HG03108 (cell line): ENCODE measurements around the gene WDR64.
A peak's percentile ranks its signal among the peaks of the same experiment; 100 is the strongest.

Experiments used
- ATAC-seq: cut with Tn5 transposase; IDR thresholded peaks from one replicate; pipeline ENCODE4 v1.9.1; 2021; ENCODE audit warnings: moderate library complexity; ENCODE audit not compliant: unreplicated experiment

The WDR64 gene

DNA sequence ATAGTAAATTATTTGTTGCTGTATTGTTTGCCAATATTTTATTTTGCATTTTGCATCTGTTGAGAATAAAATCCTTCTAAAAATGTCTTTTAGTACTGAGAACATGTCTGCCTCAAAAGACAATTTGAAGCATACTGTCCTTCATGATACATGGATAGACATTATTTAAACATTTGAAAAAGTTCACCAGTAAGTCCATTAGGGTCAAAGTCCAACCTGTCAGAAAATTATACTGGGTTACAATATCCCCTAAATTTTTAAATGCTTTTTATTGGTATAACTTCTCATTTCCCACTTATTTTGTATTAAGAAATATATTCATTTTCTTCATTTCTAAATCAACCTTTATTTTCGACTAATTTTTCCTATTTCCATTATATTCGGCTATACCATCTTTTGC is 21.2 kb upstream of the WDR64 start:
- ATAC-seq, result no peak

- ATAC-seq, result no peak
Observed at GRCh38 chr1:241631674-241632073, 20.4 kb upstream of the WDR64 start.

GRCh38 chr1:241632987-241633386 is 19.1 kb upstream of the WDR64 start:
- ATAC-seq, result no peak

DNA sequence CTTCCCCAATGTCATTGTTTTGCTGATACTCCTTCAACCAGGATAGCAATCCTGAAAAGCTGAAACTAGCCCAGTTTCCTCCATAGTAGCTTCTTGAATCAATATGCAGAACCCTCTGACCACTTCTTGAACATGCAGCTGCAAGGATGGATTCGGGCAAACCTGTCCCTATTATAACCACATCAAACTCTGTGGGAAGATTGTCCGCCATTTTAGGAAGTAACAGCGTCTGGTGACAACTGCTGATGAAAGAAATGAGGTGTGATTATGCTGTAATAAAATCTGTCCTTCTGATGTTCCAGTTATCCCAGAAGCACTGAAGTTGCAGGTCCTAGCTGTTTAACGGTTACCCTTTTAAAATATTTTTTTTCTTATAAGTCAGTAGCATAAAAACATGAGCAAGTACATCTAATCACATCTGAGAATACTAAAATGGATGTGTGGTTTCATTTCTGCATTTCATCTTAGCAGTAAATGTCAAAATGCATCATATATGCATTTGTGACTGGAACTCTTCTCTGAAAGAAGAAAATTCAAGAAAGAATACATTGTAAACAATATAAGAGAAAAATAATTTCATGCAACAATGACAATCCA is 16.4 kb upstream of the WDR64 start:
- no peak for ATAC-seq

GRCh38 chr1:241636291-241636690 is 15.8 kb upstream of the WDR64 start:
- ATAC-seq, result no peak

DNA sequence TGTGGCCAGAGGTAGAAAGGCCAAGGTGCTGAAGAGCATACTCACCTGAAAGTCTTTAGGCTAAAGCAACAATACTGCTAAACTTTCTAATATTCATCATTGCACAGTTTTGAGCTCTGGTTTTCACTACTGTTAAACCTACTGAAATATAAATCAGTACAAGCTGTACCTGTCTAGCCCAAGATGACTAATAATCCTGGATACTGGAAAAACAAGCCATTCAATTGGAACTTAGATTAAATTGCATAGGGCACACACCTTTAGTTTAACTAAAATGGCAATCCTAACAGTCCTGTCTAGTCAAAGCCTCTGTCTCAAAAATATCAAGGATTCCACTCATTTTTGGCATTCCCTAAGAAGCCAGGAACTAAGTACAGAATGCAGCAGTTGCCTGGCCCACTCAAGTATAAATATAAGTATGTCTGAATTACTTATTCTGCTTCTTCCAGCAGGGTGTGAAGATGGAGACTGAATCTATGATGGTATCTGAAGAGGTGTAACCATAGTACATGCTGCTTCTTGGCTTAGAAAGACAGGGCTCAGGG is 15.0 kb upstream of the WDR64 start:
- no peak for ATAC-seq

- no peak for ATAC-seq
Observed at GRCh38 chr1:241637604-241638003, 14.5 kb upstream of the WDR64 start.

GRCh38 chr1:241638099-241638682 is 13.9 kb upstream of the WDR64 start:
- no peak for ATAC-seq

GRCh38 chr1:241638909-241639622 is 13.0 kb upstream of the WDR64 start:
- no peak for ATAC-seq

DNA sequence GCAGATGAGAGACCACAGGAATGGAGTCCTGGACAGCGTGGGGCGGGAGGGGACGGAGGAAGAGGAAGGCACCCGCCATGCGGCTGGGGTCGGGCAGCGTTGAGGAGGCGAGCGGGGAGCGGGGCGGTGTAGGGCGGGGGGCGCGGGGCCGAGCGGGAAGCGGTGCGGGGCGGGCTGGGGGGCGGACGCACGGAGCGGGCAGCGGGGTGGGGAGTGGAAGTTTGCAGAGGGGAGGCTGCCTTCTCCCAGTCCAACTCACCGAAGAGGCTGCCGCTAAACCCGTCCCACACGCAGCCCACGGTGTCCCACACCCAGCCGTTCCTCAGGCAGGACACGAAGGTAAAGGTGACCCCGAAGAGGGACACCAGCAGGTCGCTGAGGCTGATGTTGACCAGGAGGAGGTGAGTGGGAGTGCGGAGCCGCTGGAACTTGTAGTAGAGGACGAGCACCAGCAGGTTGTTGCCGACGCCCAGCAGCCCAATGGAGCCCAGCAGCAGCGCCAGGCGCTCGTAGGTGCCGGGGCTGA is 12.4 kb upstream of the WDR64 start:
- ATAC-seq, result no peak

DNA sequence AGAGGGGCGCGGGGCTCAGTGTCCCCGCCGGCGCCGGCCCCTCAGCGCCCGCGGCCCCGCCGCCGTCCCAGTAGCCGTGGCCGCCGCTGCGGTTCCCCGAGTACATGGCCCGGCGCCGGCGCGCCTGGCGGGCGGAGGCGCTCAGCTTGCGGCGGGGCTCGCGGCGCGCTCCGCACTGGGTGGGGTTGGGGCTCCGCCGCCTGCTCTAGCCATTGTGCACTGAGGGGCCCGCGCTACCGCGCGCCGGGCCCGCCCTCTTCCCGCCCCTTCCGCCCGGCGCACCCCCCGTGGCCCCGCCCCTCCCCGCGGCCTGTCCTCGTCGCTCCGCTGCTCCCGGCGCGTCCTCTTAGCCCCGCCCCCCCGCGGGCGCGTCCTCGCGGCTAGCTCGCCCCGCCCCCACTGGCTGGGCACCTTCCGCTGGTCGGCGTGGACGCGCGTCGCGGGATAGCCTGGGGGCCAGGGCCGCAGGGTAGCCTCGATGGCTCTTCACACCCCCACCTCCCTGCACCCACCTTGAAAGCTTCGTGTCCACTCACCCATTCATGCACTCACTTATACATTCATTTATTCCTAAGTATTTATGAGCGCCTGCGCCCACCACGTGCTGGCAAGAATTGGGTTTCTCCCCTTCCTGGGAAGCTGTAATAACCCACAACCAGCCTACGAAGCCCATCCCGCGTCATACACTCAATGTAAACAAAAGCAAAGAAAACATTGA is 11.8 kb upstream of the WDR64 start, which contains the start of the genes CHML and OPN3:
TSS of gene CHML (minus strand) at position 221 of the 718 bp plus-strand sequence. CDS start 4,603 bp downstream, outside the sequence.
TSS of gene OPN3 (minus strand) at position 221 of the 718 bp plus-strand sequence. CDS start at position 106, 115 bp downstream.
- peak; percentile 92 for ATAC-seq

GRCh38 chr1:241640867-241641622 is 11.0 kb upstream of the WDR64 start:
- no peak for ATAC-seq

DNA sequence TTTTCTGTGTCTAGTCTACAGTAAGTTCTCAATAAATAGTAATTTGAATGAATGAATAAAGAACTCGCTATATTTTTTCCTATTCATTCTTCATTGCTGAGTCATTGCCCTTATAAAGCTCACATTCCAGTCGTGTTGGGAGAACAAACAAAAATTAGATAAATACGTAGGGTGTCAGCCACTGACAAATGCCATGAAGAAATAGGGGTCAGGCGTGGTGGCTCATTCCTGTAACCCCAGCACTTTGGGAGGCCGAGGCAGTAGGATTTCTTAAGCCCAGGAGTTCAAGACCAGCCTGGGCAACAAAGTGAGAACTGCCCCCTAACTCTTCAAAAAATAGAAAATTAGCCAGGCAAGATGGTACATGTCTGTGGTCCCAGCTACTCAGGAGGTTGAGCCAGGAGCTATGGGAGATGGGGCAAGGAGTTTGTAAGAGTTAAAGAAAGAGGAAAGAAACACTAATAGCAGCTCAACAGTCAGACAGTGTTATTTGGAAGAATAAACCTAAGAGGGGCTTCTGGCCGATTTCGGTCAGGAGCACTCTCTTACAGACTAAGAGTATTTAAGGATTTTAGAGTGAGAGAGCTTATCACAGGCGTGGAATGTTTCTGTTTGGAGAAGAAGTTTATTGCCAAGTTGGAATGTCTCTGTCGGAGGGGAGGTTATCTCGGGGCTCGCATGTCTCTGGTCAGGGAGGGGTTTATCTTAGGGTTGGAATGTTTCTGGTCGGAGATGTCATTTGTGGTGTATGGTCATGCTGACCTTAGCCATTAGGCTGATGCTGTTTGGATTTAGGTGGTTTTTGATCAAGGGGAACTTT is 10.1 kb upstream of the WDR64 start:
- ATAC-seq, result no peak

DNA sequence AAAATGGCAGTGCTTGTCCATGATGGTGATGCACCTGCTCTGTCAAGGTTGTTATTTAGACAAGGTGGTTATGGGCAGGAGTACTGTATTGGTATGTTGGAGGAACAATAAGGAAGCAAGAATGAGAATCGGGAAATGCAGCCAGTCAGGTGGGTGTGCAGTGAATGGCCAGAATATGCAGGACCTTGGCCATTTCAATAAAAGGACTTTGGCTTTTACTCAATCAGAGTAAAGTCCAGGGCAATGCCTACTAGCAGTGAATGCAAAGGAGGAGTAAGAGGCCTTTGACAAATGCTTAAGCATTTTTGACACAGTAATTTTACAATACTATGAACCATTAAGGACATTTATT is 9.5 kb upstream of the WDR64 start:
- no peak for ATAC-seq

- no peak for ATAC-seq
Observed at GRCh38 chr1:241644259-241644658, 7.8 kb upstream of the WDR64 start.

DNA sequence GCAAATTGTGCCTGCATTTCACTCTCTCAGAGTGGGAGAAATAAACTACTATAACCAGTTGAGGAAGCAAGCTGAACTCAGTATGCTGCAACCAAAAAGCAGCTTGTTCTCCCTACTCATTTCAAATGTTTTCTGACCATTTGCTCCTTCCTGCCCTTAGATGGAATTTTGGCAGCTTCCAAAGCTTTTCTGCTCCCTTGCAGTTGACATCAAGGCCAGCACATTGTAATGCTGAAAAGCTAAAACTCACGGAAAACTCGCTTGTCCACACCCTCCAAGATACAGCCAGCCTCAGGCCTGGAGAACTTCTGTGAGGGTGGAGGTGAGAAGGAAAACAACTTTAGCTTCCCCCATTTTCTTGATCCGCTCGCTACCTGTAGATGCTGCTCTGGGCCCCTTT is 6.9 kb upstream of the WDR64 start:
- no peak for ATAC-seq

GRCh38 chr1:241646201-241646600 is 5.9 kb upstream of the WDR64 start:
- ATAC-seq, result no peak

- no peak for ATAC-seq
Observed at GRCh38 chr1:241647658-241648057, 4.4 kb upstream of the WDR64 start.

DNA sequence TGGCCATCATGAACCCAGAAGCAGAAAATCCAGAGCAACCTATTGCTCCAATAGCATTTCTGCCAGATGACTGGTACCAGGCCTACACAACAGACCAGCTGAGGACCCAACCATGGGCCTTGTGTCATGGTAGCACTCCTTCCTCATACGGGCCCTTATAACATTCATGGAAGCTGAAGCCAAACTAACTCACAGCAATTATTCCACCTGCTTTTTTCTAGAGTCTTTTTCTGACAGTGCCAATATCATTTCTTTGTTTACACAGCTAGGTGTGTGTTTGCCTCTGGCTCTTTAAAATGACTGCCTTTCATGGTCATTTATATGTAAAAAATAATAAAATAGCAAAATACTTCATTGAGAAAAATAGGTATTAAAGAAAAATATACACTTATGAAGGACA is 3.9 kb upstream of the WDR64 start:
- no peak for ATAC-seq

GRCh38 chr1:241654019-241654418 is 1.9 kb downstream of the WDR64 start:
- no peak for ATAC-seq
